ENCODE results near the gene LRRC23. TPM values are rescaled to one million over a fixed set of nuclear protein-coding genes. Genes with fewer than 3 reads are reported as not detected.

The LRRC23 gene
- total RNA-seq, 2 donors from 2014 or later: 8.5 TPM

DNA sequence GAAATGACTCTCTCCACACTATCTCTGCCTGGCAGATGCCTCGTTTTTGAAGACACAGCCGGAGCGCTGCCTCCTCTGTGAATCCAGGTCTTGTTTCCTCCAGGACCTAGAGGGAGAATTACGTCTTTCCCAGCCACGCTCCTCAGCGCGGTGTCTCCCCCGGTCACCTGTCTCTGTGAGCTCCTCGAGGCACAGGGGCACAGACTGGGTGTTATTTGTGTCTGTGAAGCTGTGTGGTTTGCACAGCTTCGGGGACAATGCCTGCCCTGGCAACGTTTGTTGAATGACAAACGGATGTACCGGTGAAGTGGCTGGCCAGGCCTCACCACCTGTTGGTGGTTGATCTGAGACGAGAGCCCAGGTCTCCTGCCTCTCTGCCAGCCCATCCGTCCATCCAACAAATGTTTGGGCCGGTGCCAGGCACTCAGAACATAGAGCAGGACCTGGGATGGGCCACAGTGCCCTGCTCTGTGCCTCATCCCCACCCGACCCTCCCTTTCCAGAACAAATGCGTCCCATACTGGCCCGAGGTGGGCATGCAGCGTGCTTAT lies 52.6 kb downstream of the LRRC23 start:
- Histone ChIP-seq H3K27ac (no peak overlapping the region), H3K4me1 (ENCODE audit: control insufficient read depth in 1 of 2, low read depth in 2 of 2) (peaks cover 6 to 15% of the 10 kb centered on the region in 2 donors), H3K36me3 (no peaks in the 10 kb centered on the region), H3K27me3 (replicated peaks; ENCODE audit: insufficient read depth) (no peaks in the 10 kb centered on the region), H3K9me3 (no peaks in the 10 kb centered on the region), H3K4me3 (no peak overlapping the region)
- ATAC-seq (ENCODE audit: insufficient number of reproducible peaks, low FRiP score, low read depth) (no peak), DNase-seq (ENCODE audit: low spot score) (no peak)
- TF ChIP-seq, protein P1, sequence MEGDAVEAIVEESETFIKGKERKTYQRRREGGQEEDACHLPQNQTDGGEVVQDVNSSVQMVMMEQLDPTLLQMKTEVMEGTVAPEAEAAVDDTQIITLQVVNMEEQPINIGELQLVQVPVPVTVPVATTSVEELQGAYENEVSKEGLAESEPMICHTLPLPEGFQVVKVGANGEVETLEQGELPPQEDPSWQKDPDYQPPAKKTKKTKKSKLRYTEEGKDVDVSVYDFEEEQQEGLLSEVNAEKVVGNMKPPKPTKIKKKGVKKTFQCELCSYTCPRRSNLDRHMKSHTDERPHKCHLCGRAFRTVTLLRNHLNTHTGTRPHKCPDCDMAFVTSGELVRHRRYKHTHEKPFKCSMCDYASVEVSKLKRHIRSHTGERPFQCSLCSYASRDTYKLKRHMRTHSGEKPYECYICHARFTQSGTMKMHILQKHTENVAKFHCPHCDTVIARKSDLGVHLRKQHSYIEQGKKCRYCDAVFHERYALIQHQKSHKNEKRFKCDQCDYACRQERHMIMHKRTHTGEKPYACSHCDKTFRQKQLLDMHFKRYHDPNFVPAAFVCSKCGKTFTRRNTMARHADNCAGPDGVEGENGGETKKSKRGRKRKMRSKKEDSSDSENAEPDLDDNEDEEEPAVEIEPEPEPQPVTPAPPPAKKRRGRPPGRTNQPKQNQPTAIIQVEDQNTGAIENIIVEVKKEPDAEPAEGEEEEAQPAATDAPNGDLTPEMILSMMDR (IDR thresholded peaks at IDR 0.05): no peak

DNA sequence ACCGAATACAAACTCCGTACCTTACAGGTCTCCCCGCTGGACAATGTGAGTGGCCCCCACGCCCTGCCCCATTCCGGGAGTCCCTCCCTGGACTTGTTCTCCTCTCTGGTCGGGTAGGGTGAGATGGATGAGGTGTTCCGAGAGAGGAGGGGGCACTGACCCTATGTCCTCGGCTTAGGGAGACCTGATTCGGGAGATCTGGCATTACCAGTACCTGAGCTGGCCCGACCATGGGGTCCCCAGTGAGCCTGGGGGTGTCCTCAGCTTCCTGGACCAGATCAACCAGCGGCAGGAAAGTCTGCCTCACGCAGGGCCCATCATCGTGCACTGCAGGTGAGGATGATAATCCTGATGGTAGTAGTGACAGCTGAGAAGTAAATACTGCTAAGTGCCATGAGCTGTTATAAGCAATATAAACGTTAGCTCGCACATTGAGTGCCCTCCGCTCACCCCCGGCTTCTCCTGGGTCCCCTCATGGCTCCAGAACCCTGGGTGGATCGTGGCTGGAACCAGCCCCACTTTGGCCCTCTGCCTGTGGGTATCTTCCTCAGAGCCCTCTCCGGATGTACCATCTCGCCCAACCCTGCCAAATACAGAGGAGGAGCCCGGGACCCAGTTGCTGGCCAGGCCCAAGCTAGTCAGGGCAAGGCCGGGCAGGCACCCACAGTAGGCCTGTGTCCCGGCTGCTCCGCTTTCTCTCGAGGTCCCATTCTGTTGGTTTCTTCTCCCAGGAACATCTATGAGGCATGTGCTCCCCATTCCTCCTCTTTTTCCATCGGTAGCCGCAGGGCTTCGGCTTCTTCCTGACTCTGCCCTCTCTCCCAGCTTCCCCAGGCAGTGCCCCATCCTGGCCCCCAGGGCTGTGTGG lies 53.4 kb downstream of the LRRC23 start:
- TF ChIP-seq, protein P1 (IDR thresholded peaks at IDR 0.05): no peak
- Histone ChIP-seq H3K4me3 (no peak overlapping the region), H3K27ac (peak overlapping the region in 1 of 2 donors; percentile 9), H3K4me1 (ENCODE audit: control insufficient read depth in 1 of 2, low read depth in 2 of 2) (peaks cover 8 to 15% of the 10 kb centered on the region in 2 donors), H3K36me3 (no peaks in the 10 kb centered on the region), H3K27me3 (replicated peaks; ENCODE audit: insufficient read depth) (no peaks in the 10 kb centered on the region), H3K9me3 (no peaks in the 10 kb centered on the region)
- no peak for ATAC-seq (ENCODE audit: insufficient number of reproducible peaks, low FRiP score, low read depth)
- DNase-seq (ENCODE audit: low spot score): no peak

DNA sequence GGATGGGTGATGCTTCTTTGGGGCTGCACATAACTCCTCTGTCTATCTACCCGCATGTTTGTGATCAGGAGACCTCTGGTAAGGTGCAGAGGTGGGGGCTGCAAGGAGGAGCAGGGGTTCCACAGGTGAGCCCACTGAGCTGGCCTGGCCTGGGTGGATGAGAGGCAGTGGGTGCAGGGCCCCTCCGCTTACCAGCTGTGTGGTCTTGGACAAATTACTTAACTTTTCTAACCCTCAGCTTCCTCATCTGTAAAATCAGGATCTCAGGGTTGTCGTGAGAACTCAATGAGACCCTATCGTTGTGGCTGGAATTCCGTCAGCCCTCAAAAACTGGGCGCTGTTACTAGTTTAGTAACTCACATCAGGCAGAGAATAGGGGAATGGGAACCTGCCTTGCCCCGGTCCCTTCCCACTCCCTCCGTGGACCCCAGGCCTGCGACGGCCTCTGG lies 54.0 kb downstream of the LRRC23 start:
- DNase-seq (ENCODE audit: low spot score) (no peak), ATAC-seq (ENCODE audit: insufficient number of reproducible peaks, low FRiP score, low read depth) (no peak)
- peak overlapping the region; percentile 20 for H3K4me3 ChIP-seq
- H3K27ac ChIP-seq: peak overlapping the region in 1 of 2 donors; percentile 9
- H3K27me3 ChIP-seq (replicated peaks; ENCODE audit: insufficient read depth): no peaks in the 10 kb centered on the region
- H3K36me3 ChIP-seq: no peaks in the 10 kb centered on the region
- TF ChIP-seq, protein P1 (IDR thresholded peaks at IDR 0.05): no peak
- no peaks in the 10 kb centered on the region for H3K9me3 ChIP-seq
- H3K4me1 ChIP-seq (ENCODE audit: control insufficient read depth in 1 of 2, low read depth in 2 of 2): peaks cover 8 to 15% of the 10 kb centered on the region in 2 donors

DNA sequence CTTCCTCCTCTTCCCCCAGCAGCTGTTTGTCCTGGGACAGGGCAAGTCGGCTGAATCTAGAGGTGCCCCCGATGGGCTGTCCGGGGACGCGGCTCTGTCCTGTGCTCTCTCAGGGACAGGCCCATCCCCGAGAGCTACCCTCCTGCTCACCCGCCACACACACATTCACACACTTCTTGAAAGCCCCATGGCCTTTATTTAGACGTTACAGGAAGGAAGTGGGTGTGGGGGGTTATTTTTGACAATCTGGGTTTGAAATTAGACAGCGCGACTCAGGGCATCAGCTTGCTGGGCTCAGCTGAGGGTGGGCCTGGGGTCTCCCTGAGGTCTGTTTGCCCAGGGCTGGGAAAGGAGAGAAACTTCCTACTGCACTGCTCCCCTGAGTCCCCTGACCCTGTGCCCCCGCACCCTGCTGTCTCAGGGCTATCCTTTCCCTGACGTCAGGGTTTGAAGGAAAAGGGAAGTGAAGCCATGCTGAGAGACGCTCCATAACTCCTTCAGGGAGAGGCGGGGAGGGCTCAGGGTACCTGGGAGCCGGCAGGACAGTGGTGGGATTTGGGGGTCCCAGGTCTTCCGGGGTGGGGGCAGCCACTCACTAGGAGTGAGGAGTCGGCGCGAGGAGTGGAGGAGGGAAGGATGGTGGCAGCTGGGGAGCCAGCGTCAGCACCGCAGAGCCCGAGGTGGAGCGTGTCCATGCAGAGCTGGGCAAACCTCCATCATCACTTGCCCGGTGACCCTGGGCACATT lies 54.6 kb downstream of the LRRC23 start:
- peaks cover 6 to 15% of the 10 kb centered on the region in 2 donors for H3K4me1 ChIP-seq (ENCODE audit: control insufficient read depth in 1 of 2, low read depth in 2 of 2)
- ATAC-seq (ENCODE audit: insufficient number of reproducible peaks, low FRiP score, low read depth) (no peak), DNase-seq (ENCODE audit: low spot score) (no peak)
- TF ChIP-seq, protein P1 (IDR thresholded peaks at IDR 0.05): no peak
- no peaks in the 10 kb centered on the region for H3K9me3 ChIP-seq
- H3K27me3 ChIP-seq (replicated peaks; ENCODE audit: insufficient read depth): no peaks in the 10 kb centered on the region
- peak overlapping the region in 1 of 2 donors; percentile 9 for H3K27ac ChIP-seq
- peak overlapping the region; percentile 20 for H3K4me3 ChIP-seq
- H3K36me3 ChIP-seq: no peaks in the 10 kb centered on the region
